B cell (primary cell): ENCODE results near the gene AFF1. TPM values are rescaled to one million over a fixed set of nuclear protein-coding genes. Genes with fewer than 3 reads are reported as not detected.
"Not testable (repeated sequence)": the region's sequence is repeated elsewhere in the genome, so short reads cannot be mapped to it uniquely, and the experiment has no call there.

Source experiments
- ATAC-seq: fragments of 200-7000 bp; cut with Tn5 transposase; one replicate; pipeline ENCODE4 v1.10.0; 2021; ENCODE audit warnings: low read depth, mild to moderate bottlenecking, moderate number of reproducible peaks, moderate library complexity
- CTCF ChIA-PET: fragments of 350-600 bp; sonication (Branson Sonifier 250); formaldehyde crosslinking; loops from one replicate; lab custom pipeline; 2021; ENCODE audit warnings: antibody characterized with exemption, inconsistent platforms; lab: Charles Lee
- POLR2A ChIA-PET: fragments of 350-600 bp; sonication (Branson Sonifier 250); formaldehyde crosslinking; loops from one replicate; lab custom pipeline; 2021; ENCODE audit warnings: antibody characterized with exemption; lab: Charles Lee
- DNase-seq: peaks from one replicate; pipeline ENCODE4 v3.0.0; 2013
- H2AFZ ChIP-seq: 2 replicates; pipeline ENCODE4 v1.6.1; 2012; ENCODE audit warnings: mild to moderate bottlenecking, low read depth, low read length; ENCODE audit not compliant: insufficient read depth, poor library complexity, severe bottlenecking
- H3K27ac ChIP-seq, 2 donors: 1 replicate in 1 of 2; 2 replicates in 1 of 2; pipeline ENCODE4 v1.5.1; 2012 to 2013; ENCODE audit warnings: low read length in 2 of 2, mild to moderate bottlenecking in 2 of 2, moderate library complexity in 1 of 2
- H3K27me3 ChIP-seq, 4 experiments: fragments of 200-600 bp in 1 of 4; sonication (generic) in 1 of 4; replicated peaks in 1 of 4; 1 replicate in 2 of 4; 2 replicates in 2 of 4; pipeline versions ENCODE4 v1.6.1 to v1.7.0; 2013 to 2016; ENCODE audit warnings: low read length in 3 of 4, mild to moderate bottlenecking in 2 of 4, mixed read lengths in 1 of 4, moderate library complexity in 1 of 4; ENCODE audit not compliant: insufficient read depth in 4 of 4, control insufficient read depth in 3 of 4; ENCODE audit errors: control extremely low read depth in 1 of 4
- H3K36me3 ChIP-seq, 2 experiments: replicated peaks in 1 of 2; 1 replicate in 1 of 2; 2 replicates in 1 of 2; pipeline versions ENCODE4 v1.6.1 to v1.7.1; 2013; ENCODE audit warnings: low read length in 1 of 2; ENCODE audit not compliant: insufficient read depth in 2 of 2, control insufficient read depth in 1 of 2; ENCODE audit errors: control extremely low read depth in 1 of 2, extremely low read depth in 1 of 2
- H3K4me1 ChIP-seq, 2 donors: fragments of 200-600 bp in 1 of 2; sonication (generic) in 1 of 2; 1 replicate in 1 of 2; 2 replicates in 1 of 2; pipeline versions ENCODE4 v1.5.1 to v1.6.1; 2013 to 2017; ENCODE audit warnings: low read length in 2 of 2; ENCODE audit not compliant: control insufficient read depth in 2 of 2, insufficient read depth in 2 of 2
- H3K4me2 ChIP-seq: replicated peaks from 2 replicates; pipeline ENCODE3; 2012; ENCODE audit warnings: mild to moderate bottlenecking, low read depth, low read length; ENCODE audit not compliant: poor library complexity, severe bottlenecking
- H3K4me3 ChIP-seq, 5 experiments: fragments of 200-600 bp in 1 of 5; sonication (generic) in 1 of 5; 1 replicate in 3 of 5; 2 replicates in 2 of 5; pipeline versions ENCODE4 v1.5.1 to v1.7.0; 2011 to 2016; ENCODE audit warnings: low read length in 4 of 5, mild to moderate bottlenecking in 4 of 5, low read depth in 2 of 5, control low read depth in 1 of 5, moderate library complexity in 1 of 5; ENCODE audit not compliant: insufficient read depth in 1 of 5; ENCODE audit errors: control extremely low read depth in 1 of 5, extremely low read depth in 1 of 5
- H3K79me2 ChIP-seq: fragments of 200-600 bp; sonication (generic); one replicate; pipeline ENCODE4 v1.6.0; 2016; ENCODE audit warnings: low read length; ENCODE audit not compliant: control insufficient read depth, insufficient read depth
- H3K9ac ChIP-seq: fragments of 200-600 bp; sonication (generic); 2 replicates; pipeline ENCODE4 v1.6.1; 2017; ENCODE audit warnings: mild to moderate bottlenecking, low read length, moderate library complexity
- H3K9me3 ChIP-seq, 3 donors: one replicate each; pipeline versions ENCODE4 v1.6.1 to v1.7.1; 2013; ENCODE audit warnings: low read length in 2 of 3; ENCODE audit not compliant: control insufficient read depth in 2 of 3, insufficient read depth in 1 of 3; ENCODE audit errors: control extremely low read depth in 1 of 3
- H4K20me1 ChIP-seq: 2 replicates; pipeline ENCODE4 v1.6.0; 2012; ENCODE audit warnings: mild to moderate bottlenecking, low read length; ENCODE audit not compliant: insufficient read depth, control insufficient read depth, poor library complexity, severe bottlenecking
- H3K27ac Mint-ChIP-seq: one replicate; pipeline ENCODE4 v1.8.0; 2021; ENCODE audit warnings: mixed read lengths
- H3K27me3 Mint-ChIP-seq: one replicate; pipeline ENCODE4 v1.8.0; 2021; ENCODE audit warnings: mixed read lengths
- H3K4me1 Mint-ChIP-seq: one replicate; pipeline ENCODE4 v1.8.0; 2021; ENCODE audit warnings: mixed read lengths
- H3K4me3 Mint-ChIP-seq: one replicate; pipeline ENCODE4 v1.8.0; 2021; ENCODE audit warnings: mixed read lengths
- H3K9me3 Mint-ChIP-seq: one replicate; pipeline ENCODE4 v1.8.0; 2022; ENCODE audit warnings: mixed read lengths; ENCODE audit not compliant: insufficient read depth
- EZH2 ChIP-seq: IDR thresholded peaks from 2 replicates; pipeline ENCODE4 v1.6.1; 2012; ENCODE audit warnings: borderline replicate concordance, low read depth, mild to moderate bottlenecking, moderate library complexity, low read length; ENCODE audit not compliant: insufficient read depth, poor library complexity, severe bottlenecking
- WGBS: methylation state at CpG from one replicate; pipeline ENCODE4 v1.1.5; 2013; ENCODE audit warnings: missing lambda C conversion rate; ENCODE audit not compliant: insufficient coverage; 5-methylcytosine and 5-hydroxymethylcytosine counted together
- intact Hi-C: fragments of 100-400 bp; cut with micrococcal nuclease; formaldehyde crosslinking; loops from one replicate; pipeline ENCODE4 v1.10.0; 2022
- polyA plus RNA-seq: library from polyadenylated mRNA; depleted of rRNA; stranded (reverse); fragments of >200 nt; gene quantifications from 2 replicates; pipeline ENCODE4 v1.2.3, GENCODE V29; 2012
- total RNA-seq, 2 donors: library from RNA; stranded (reverse); fragments of 120-200 nt in 1 of 2; gene quantifications; 1 replicate in 1 of 2; 2 replicates in 1 of 2; pipeline versions ENCODE4 v1.2.3 to v1.2.4, GENCODE V29; 2013 to 2022

Gene AFF1
- total and polyA plus RNA-seq, 2 donors (not counting 1 experiment from before 2014, with no cell fraction given), result 15.3 to 135 TPM

GRCh38 chr4:87012265-87012953 is 77.6 kb downstream of the AFF1 start:
- no peak overlapping the region for H2AFZ ChIP-seq
- no peak overlapping the region for H3K27ac Mint-ChIP-seq
- no peak overlapping the region for H3K4me3 Mint-ChIP-seq
- H3K4me1 Mint-ChIP-seq, result peaks cover 83% of the 10 kb centered on the region
- H3K27me3 ChIP-seq, result no peaks in the 10 kb centered on the region
- peaks cover 0 to 1% (median 0%) of the 10 kb centered on the region in 3 donors for H3K9me3 ChIP-seq
- no peak for DNase-seq
- no peaks in the 10 kb centered on the region for H3K27me3 Mint-ChIP-seq
- peaks cover 100% of the 10 kb centered on the region for H3K79me2 ChIP-seq
- H3K27ac ChIP-seq, result no peak overlapping the region
- peak overlapping the region; percentile 0 for H3K4me2 ChIP-seq
- ATAC-seq, result no peak
- POLR2A ChIA-PET, result interaction anchor here (0.7 kb wide), 1 partner anchor 62 kb away, joined by 4 read pairs; no protein-coding TSS in a partner anchor
- peaks cover 38 to 70% of the 10 kb centered on the region in 2 donors for H3K4me1 ChIP-seq
- CTCF ChIA-PET, result interaction anchor here (0.5 to 9.2 kb wide), 9 partner anchors 14 to 89 kb away, joined by 3 to 93 read pairs (median 5); partner anchors contain the start of gene AFF1
- TF ChIP-seq EZH2, result no peak
- WGBS, result no CpG with 5 or more reads among the region's 4 CpGs
- H4K20me1 ChIP-seq, result peaks cover 34% of the 10 kb centered on the region
- no peak overlapping the region for H3K9ac ChIP-seq
- intact Hi-C loops, result no loop called here
- H3K4me3 ChIP-seq, result no peak overlapping the region
- H3K36me3 ChIP-seq, result no peaks in the 10 kb centered on the region
- H3K9me3 Mint-ChIP-seq, result no peaks in the 10 kb centered on the region

DNA sequence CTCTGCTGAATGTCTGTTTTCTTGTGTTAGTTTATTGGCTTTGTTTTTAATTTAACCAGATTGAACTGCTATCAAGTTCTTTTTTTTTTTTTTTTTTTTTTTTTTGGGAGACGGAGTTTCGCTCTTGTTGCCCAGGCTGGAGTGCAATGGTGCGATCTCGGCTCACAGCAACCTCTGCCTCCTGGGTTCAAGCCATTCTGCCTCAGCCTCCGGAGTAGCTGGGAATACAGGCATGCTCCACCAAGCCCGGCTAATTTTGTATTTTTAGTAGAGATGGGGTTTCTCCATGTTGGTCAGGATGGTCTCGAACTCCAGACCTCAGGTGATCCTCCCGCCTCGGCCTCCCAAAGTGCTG is 78.1 kb downstream of the AFF1 start:
- ATAC-seq, H3K27me3 Mint-ChIP-seq, H3K9me3 Mint-ChIP-seq, H2AFZ ChIP-seq, H3K9ac ChIP-seq, intact Hi-C loops, H3K27ac Mint-ChIP-seq, DNase-seq, H3K4me3 ChIP-seq, H3K27me3 ChIP-seq, H3K36me3 ChIP-seq, POLR2A ChIA-PET, H3K9me3 ChIP-seq, H3K4me3 Mint-ChIP-seq, H3K27ac ChIP-seq: not testable (repeated sequence)
- peaks cover 34% of the 10 kb centered on the region for H4K20me1 ChIP-seq
- WGBS, result 93% methylated on average over 5 of the region's 9 CpGs
- CTCF ChIA-PET, result interaction anchor here (0.7 to 9.2 kb wide), 2 partner anchors 61 to 90 kb away, joined by 5 to 93 read pairs; no protein-coding TSS in a partner anchor
- H3K79me2 ChIP-seq, result peaks cover 100% of the 10 kb centered on the region
- H3K4me1 Mint-ChIP-seq, result peaks cover 82% of the 10 kb centered on the region
- peak overlapping the region; percentile 0 for H3K4me2 ChIP-seq
- H3K4me1 ChIP-seq, result peaks cover 36 to 75% of the 10 kb centered on the region in 2 donors
